ENCODE data around the gene RNF213.

The RNF213 gene

GRCh38 chr17:80281516-80281915, 20.9 kb downstream of the RNF213 start:
- peak overlapping the region; percentile 9; the same call in 1 of the 2 replicates for H3K27ac ChIP-seq
- ChIA-PET POLR2A (ENCODE audit: low non-redundant PET) (no interaction called here), CTCF (interaction anchor here (0.7 kb wide), 1 partner anchor 223 kb away, joined by 3 read pairs; no protein-coding TSS in a partner anchor)
- no peak for DNase-seq (ENCODE audit: low spot score)
- TF ChIP-seq, protein P1, sequence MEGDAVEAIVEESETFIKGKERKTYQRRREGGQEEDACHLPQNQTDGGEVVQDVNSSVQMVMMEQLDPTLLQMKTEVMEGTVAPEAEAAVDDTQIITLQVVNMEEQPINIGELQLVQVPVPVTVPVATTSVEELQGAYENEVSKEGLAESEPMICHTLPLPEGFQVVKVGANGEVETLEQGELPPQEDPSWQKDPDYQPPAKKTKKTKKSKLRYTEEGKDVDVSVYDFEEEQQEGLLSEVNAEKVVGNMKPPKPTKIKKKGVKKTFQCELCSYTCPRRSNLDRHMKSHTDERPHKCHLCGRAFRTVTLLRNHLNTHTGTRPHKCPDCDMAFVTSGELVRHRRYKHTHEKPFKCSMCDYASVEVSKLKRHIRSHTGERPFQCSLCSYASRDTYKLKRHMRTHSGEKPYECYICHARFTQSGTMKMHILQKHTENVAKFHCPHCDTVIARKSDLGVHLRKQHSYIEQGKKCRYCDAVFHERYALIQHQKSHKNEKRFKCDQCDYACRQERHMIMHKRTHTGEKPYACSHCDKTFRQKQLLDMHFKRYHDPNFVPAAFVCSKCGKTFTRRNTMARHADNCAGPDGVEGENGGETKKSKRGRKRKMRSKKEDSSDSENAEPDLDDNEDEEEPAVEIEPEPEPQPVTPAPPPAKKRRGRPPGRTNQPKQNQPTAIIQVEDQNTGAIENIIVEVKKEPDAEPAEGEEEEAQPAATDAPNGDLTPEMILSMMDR (conservative IDR thresholded peaks at IDR 0.05; ENCODE audit: low read depth) = no peak

DNA sequence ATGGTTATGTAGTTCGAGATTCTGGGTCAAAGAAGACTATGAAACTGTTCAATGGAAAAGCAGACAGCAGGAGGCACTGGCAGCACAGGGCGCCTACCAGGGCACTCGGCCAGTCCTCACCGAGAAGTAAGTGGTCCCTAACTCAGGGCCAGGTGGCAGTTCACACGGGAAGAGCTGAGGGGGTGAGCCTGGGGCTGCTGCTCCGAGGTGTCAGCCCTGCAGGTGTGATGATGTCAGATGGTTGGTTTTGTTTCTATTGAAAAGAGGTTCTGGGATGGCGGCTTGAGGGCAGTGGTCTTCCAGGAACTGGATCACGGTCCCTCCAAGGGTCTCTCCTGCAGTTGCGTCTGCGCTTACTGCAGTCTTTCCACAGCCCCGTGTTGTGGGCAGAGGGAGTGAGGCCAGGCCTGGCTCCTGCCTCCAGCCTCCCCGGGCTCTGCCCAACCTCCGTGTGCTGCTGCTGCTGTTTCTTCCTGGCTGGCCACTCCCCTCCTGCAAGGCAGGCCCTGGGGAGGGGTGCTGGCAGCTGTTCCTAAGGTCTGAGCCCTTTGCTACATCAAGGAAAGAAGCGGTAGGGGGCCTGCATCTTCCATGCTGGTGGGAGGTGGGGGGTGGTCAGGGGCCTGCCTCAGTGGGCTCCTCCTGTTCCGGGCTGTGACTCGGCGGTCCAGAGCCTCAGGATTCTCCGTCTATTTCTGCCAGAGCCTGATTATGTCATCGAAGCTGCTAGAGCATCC, 22.6 kb downstream of the RNF213 start:
- no peak for DNase-seq (ENCODE audit: low spot score)
- ChIA-PET POLR2A (ENCODE audit: low non-redundant PET) (no interaction called here), CTCF (no interaction called here)
- TF ChIP-seq, protein P1 (conservative IDR thresholded peaks at IDR 0.05; ENCODE audit: low read depth) = no peak
- no peak overlapping the region for H3K27ac ChIP-seq

- 0 out of 2 replicates have a peak overlapping the region, but pooled peaks have one; percentile 4 for H3K27ac ChIP-seq
- CTCF ChIA-PET = interaction anchor here (0.7 kb wide), 1 partner anchor 174 kb away, joined by 3 read pairs; no protein-coding TSS in a partner anchor
- POLR2A ChIA-PET (ENCODE audit: low non-redundant PET) = no interaction called here
- TF ChIP-seq, protein P1 (conservative IDR thresholded peaks at IDR 0.05; ENCODE audit: low read depth) = no peak
- DNase-seq (ENCODE audit: low spot score) = no peak
These were observed 24.0 kb downstream of the RNF213 start for GRCh38 chr17:80284631-80285030.

GRCh38 chr17:80285237-80285920, 24.7 kb downstream of the RNF213 start:
- CTCF ChIA-PET = interaction anchor here (0.6 kb wide), 1 partner anchor 215 kb away, joined by 4 read pairs; no protein-coding TSS in a partner anchor
- no peak for DNase-seq (ENCODE audit: low spot score)
- 0 out of 2 replicates have a peak overlapping the region, but pooled peaks have one; percentile 33 for H3K27ac ChIP-seq
- POLR2A ChIA-PET (ENCODE audit: low non-redundant PET) = no interaction called here
- TF ChIP-seq, protein P1 (conservative IDR thresholded peaks at IDR 0.05; ENCODE audit: low read depth) = no peak

DNA sequence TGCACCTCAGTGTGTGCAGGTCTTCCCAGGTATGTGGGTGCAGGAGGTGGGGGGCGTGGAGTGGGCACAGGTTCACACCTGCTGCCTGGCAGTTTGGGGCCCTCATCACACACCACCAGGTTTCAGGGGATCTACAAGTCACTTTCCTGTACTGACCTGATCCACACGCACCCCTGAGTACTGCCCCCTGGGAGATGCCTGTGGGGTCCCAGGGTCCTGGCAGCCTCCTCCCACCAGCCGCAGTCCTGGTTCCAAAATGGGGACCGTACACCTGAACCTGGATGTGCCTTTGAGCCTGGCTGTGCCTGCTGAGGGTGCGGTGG, 25.9 kb downstream of the RNF213 start:
- peak overlapping the region; percentile 33 for H3K27ac ChIP-seq
- TF ChIP-seq, protein P1 (conservative IDR thresholded peaks at IDR 0.05; ENCODE audit: low read depth) = no peak
- CTCF ChIA-PET = no interaction called here
- DNase-seq (ENCODE audit: low spot score) = no peak
- POLR2A ChIA-PET (ENCODE audit: low non-redundant PET) = no interaction called here

DNA sequence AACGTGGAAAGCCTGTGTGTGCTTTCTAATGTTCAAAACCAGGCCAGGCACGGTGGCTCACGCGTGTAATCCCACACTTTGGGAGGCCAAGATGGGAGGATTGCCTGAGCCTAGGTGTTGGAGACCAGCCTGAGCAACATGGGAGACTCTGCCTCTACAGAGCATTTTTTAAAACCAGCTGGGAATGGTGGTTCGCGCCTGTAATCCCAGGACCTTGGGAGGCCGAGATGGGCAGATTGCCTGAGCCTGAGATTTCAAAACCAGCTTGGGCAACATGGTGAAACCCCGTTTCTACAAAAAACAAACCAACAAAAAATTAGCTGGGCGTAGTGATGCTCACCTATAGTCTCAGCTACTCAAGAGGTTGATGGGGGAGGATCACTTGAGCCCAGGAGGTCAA, 26.4 kb downstream of the RNF213 start:
- peak overlapping the region; percentile 33 for H3K27ac ChIP-seq
- ChIA-PET POLR2A (ENCODE audit: low non-redundant PET) (no interaction called here), CTCF (no interaction called here)
- TF ChIP-seq, protein P1 (conservative IDR thresholded peaks at IDR 0.05; ENCODE audit: low read depth) = no peak
- no peak for DNase-seq (ENCODE audit: low spot score)
